NCI-H1417 treated with DMSO at 0.1 percent for 48 hours (cell line): ENCODE measurements around the gene CHST15.

Experiments used
- DNase-seq: peaks from one replicate; lab custom pipeline; 2025; lab: John Stamatoyannopoulos, UW

The CHST15 gene

DNA sequence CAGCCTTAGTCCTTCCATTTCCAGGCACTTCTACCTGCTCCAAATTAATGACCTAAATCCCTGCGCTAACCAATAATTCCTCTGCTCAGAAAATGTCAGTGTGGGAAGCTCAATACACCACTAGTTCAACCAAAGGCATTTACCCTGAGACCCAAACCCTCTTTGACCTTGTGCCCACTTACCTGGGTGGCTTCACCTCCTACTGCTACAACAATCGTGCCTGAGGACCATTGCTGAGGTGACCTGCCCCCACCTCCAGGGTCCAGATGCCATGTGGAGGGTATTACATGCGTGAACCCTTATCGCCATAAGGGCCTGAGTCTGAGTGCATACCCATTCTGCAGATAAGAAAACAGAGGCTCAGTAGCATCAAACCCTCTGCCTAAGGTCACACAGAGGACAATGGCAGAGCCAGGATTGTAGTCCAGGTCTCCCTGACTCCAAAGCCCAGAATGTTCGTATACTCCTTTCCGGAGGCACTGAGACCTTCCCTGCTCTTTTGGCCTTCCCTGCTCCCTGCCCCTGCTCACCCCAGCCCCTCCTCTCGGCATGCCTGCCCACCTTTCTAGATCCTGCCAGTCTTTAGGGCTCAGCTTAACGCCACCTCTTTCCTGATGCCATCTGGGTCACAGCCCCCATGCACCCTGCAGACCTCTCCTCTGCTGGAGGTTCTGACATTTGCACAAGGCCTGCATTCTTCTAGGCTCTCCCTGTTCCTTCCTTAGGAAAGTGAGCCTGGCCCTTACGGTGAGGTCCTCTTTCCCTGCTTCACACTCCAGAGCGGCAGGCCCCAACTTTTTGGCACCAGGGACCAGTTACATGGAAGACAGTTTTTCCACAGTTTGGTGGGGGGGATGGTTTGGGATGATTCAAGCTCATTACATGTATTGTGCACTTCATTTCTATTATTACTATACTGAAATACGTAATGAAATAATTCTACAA, 94.9 kb downstream of the CHST15 start:
- no peak for DNase-seq

DNA sequence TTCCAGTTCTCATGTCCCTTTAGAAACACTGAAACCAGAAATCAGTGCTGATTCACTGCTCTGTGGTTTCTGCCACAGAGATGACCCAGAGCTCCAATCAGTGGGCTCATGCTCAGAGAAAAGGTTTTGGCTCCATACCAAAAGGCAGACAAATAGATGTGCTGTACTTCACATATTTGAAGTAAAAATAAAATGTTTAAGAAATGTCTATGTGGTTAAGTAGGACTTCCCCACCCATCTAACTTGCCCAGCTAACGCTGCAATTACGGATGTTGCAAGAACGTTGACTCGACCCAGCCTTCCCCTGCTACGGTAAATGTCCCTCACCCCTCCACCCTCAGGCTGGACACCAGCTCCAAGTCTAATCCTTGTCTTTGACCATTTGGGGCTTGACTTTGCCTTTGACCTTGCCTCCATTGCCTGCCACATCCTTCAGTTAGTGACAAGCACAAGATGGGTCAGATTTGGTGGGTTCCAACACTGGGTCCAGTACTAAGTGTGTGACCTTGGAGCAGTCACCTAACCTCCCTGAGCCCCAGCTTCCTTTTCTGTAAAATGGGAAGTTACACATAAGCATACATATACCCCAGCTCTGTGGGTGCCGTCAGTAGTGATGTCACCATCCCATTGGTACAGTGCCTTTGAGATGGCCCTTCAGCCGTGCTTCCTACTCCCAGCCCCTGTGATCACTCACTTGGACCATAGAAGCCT, 95.8 kb downstream of the CHST15 start:
- no peak for DNase-seq

DNA sequence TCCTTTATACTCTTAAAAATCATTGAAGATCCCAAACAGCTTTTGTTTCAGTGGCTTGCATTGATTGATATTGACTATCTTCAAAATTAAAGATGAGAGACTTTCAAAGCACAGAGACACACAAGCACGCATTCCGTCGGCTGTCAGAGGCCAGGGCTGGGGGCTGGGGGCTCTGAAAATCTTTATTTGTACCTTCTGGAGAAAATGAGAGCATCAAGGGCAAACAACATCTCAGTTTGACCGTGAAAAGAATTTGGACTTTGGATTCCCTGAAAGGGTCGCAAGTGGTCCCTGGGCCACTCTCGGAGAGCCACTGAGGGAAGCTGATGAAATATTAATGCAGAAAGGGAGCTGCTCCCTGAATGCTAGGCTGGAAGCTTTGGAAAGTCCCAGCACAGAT, 96.4 kb downstream of the CHST15 start:
- DNase-seq: no peak

- no peak for DNase-seq
Measured at GRCh38 chr10:123996302-123996701, 97.1 kb downstream of the CHST15 start.

DNA sequence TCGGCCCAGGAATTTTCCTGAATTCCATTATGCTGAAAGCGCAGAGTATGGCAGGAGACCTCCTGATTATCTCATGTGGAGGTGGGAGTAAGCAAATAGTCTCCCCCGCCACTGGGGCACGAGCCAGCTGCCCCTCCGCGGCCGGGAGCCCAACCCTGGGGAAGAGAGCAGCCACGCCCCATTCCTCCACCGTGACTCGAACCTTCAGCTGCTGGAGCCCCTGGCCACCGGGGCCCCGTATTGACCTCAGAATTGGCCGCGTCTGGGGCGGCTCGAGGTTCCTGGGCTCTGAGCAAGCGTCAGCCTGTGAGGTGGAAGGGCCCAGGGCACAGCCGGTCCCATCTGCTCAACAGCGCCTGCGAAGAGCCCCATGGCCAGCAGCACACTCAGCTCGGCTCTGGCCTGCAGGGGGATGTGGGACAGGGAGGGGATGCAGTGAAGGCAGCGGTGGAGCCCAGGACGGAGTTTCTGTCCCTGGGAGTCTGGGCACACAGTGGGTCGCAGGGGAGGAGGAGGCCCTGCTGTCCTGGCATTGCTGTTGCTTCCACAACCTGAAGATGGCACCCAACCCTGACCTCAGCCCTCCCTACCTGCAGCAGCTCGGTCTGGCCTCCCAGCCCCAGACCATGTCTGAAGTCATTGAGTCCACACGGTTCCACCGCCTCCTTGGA, 97.8 kb downstream of the CHST15 start:
- DNase-seq: no peak

DNA sequence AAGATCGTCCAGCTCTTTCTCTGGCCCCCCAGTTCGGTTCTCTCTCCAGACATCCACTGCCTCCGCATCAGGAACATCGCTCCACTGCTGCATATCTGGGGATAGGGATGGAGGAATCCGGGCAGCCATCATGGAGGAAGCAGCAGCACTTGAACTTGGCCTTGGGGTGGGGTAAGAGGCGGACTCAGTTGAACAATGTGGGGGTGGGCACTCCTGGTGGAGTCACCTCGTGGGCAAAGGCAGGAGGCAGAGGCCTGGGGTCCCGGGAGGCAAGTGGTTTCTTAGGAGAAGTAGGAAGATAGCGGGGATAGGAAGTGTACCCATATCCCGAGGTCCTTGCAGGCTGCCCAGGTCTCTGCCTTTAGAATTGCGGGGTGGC, 98.3 kb downstream of the CHST15 start:
- no peak for DNase-seq

- peak; percentile 30 for DNase-seq
Measured at GRCh38 chr10:123994417-123995081, 98.8 kb downstream of the CHST15 start.

DNA sequence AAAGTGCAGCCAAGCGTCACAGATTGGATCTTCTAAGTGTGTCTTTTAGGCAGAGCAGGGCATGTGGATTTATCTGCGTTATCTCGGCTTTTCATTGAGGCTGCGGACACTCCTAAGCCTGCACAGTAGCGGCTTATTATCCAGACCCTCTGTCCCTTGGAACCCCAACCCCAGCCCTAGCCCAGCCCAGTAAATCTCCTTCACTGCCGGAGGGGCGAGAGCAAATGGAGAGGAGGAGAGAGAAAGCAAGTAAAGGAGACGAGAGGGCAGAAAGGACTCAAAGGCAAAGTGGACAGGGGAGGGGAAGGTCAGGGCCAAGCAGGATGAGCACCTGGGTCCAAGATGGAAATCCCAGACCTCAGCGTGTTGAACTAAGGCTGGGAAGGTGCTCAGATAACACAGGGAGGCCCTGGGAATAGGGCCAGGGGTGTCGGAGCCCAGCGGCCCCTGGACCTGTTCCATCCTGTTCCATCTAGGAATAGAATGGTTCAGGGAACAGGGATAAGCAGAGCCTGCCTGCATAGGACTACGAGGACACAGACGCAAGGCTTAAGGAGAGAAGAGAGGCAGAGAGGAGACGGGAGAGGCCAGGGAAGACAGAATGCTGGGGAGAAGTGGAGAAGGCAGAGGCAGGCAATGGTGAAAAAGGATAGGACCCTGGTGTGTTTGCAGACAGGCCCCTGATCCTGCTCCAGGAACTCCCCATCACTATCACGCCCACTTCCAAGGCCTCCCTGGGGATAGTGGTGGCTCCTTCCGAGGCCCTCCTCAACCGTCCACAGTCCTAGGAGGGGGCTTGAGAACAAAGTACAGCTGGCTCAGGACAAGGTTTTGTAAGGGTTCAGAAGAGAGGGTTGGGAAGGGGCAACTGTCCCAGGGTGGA, 99.6 kb downstream of the CHST15 start:
- DNase-seq: no peak

- no peak for DNase-seq
Measured at GRCh38 chr10:123991611-123992570, 101.5 kb downstream of the CHST15 start.

GRCh38 chr10:123990889-123991288, 102.5 kb downstream of the CHST15 start:
- no peak for DNase-seq

GRCh38 chr10:123988694-123989093, 104.7 kb downstream of the CHST15 start:
- DNase-seq: no peak

DNA sequence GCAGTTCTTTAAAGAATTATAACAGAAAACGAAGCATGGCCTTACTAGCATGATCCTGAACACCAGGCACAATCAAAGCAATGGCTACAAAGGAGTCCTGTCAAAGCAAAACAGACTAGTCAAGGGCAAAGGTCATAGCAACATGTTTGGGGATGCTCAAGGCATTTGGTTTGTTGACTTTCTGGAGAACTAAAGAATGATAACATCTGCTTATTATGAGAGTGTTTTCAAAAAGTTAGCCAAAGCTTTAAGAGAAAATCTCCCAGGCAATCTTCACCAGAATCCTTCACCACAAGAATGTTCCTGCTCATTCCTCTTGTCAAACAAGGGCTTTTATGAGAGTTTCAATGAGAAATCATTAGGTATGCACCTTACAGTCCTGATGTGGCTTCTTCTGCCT, 106.7 kb downstream of the CHST15 start:
- DNase-seq: no peak

DNA sequence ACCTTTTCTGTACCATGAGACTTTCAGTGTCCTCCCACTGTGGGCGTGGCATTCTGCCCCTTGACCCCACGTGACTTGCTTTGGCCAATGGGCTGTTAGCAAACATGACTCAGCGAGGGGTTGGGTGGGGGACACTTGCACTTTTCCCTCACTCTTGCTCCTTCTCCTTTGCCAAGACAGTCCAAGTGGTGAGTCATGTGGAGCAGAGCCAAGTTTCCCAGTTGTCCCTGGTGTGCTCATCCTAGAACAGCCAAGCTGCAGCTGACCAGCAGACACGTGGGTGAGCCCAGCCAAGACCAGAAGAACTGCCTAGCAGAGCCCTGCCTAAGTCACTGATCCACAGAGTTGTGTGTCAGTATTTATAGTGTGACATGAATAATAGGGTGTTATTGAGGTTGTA, 119.0 kb downstream of the CHST15 start:
- no peak for DNase-seq

GRCh38 chr10:123972481-123973401, 120.7 kb downstream of the CHST15 start:
- no peak for DNase-seq

DNA sequence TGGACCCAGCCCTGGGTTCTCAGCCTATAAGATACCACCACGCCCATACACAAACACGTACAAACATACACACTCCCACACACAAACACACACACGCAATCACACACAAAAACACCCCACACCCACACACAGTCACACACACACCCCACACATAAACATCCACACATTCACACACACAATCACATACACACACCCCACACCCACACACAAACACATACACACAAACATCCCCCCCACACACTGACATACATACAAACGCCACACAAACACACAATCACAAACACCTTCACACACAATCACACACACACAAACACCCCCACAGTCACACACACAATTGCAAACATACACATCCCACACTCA, 122.5 kb downstream of the CHST15 start:
- no peak for DNase-seq

- DNase-seq: no peak
Measured at GRCh38 chr10:123970207-123970926, 123.0 kb downstream of the CHST15 start.

DNA sequence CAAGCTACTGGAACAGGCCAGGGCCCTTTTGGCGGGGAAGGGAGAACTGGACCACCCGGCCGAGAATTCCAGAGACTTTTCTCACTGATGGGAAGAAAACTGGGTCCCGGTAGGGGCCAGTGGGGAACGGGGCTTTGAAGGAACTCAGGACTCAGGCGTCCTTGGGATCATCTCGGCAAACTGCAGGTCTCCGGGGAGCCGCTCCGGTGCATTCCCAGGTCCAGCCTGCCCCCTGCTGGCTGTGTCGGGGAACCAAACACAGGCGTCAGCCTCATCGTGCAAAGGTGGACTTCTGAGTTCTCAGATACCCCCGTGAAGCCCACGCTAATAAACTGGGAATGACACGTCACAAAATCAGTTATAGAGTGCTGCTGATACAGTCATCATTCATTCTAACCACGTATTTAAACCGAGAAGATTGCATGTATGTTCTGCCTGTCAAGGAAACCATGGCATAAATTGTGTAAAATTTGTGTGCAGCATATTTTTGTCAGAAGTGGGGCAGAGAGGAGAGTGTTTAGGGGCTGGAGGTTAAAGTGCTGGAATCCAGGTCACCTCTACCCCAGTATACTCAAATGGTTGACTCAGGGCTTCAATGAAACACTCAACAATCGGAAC, 125.7 kb downstream of the CHST15 start:
- no peak for DNase-seq

GRCh38 chr10:123966896-123967231, 126.5 kb downstream of the CHST15 start:
- no peak for DNase-seq
